ENCODE measurements around the gene KLHL29.

The KLHL29 gene

GRCh38 chr2:23420091-23420839 lies 35.3 kb downstream of the KLHL29 start:
- H4K20me1 ChIP-seq = no peaks in the 10 kb centered on the region; a peak in 1 of 22 replicates
- TF ChIP-seq Cebpa-rat (IDR thresholded peaks at IDR 0.05) = no peak
- no peak overlapping the region for H3K4me2 ChIP-seq
- H3K9me3 ChIP-seq (replicated peaks in 1 of 11) = no peaks in the 10 kb centered on the region
- H3K36me3 ChIP-seq = no peaks in the 10 kb centered on the region
- no peak overlapping the region for H3K27ac ChIP-seq
- H3K27me3 ChIP-seq = no peaks in the 10 kb centered on the region
- H3K9ac ChIP-seq = no peak overlapping the region
- H3K4me3 ChIP-seq = no peak overlapping the region
- no peaks in the 10 kb centered on the region for H3K4me1 ChIP-seq

DNA sequence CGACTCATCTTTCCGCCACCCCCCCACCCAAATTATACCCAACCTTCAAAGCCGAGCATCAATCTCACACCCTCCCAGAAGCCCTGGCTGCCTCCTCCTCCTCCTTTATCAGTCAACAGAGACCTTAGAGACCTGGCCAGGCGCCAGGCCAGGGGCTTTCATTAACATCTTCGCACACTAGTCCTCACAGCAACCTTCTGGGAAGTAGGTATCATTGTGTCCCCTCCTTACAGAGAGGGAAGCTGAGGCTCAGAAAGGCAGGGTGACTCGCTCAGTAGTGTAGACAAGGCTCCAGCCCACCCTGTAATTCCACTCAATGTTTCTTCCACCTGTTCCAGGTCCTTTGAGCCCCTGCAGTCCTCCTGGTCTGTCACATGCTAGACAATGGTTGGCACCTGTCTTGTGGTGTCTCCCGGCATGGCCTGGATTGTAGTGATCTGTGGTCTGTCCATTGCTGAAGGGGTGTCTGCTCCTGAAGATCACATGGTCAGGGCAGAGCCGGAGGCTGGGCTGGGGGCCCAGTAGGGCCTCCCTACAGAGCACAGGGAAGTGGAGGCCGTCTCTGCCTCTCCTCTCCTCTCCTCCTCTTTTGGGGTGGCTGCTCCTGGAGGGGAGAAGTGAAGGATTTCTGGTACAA lies 36.0 kb downstream of the KLHL29 start:
- no peak overlapping the region for H3K4me3 ChIP-seq
- H3K27ac ChIP-seq = no peak overlapping the region
- TF ChIP-seq Cebpa-rat (IDR thresholded peaks at IDR 0.05) = no peak
- H3K4me1 ChIP-seq = no peaks in the 10 kb centered on the region
- no peak overlapping the region for H3K4me2 ChIP-seq
- H4K20me1 ChIP-seq = no peaks in the 10 kb centered on the region; a peak in 1 of 22 replicates
- no peak overlapping the region for H3K9ac ChIP-seq
- no peaks in the 10 kb centered on the region for H3K36me3 ChIP-seq
- H3K9me3 ChIP-seq (replicated peaks in 1 of 11) = no peaks in the 10 kb centered on the region
- no peaks in the 10 kb centered on the region for H3K27me3 ChIP-seq

DNA sequence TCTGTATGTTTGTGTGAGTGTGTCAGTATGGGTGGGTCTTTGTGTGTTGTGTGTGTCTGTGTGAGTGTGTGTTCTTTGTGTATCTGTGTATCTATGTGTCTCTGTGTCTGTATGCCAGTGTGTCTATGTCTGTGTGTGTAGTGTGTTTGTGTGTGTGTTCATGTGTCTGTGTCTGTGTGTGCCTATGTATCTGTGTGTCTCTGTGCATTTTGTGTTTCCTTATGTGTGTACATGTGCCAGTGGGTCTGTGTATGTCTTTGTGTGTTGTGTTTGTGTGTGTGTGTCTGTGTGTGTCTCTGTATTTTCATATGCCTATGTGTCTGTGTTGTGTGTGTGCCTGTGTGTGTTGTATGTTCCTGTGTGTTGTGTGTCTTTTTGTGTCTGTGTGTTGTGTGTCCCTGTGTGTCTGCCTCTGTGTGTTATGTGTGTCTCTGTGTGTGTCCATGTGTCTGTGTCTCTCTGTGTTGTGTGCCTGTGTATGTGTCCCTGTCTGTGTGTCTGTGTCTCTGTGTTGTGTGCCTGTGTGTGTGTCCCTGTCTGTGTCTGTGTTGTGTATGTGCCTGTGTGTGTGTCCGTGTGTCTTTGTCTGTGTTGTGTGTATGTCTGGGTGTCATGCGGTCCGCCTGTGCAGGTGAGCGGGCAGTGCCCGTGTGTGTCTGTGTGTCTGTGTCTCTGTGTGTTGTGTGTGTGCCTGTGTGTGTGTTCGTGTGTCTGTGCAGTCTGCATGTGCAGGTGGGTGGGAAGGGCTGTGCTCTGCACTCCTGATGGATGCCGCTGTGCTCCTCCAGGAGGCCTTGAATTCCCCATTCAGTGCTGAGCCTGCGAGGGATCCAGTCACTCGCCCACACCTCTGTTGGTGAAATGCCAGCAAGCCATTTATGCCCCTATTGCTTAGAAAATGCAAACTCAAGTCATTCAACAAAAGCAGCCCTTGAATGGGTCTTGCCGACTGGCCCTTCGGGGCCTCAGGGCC lies 37.4 kb downstream of the KLHL29 start:
- TF ChIP-seq Cebpa-rat (IDR thresholded peaks at IDR 0.05) = no peak
- no peaks in the 10 kb centered on the region for H3K36me3 ChIP-seq
- H3K4me1 ChIP-seq = no peaks in the 10 kb centered on the region
- no peaks in the 10 kb centered on the region for H3K27me3 ChIP-seq
- H3K4me2 ChIP-seq = no peak overlapping the region
- no peak overlapping the region for H3K4me3 ChIP-seq
- H3K9me3 ChIP-seq (replicated peaks in 1 of 11) = no peaks in the 10 kb centered on the region
- no peaks in the 10 kb centered on the region; a peak in 1 of 22 replicates for H4K20me1 ChIP-seq
- H3K9ac ChIP-seq = no peak overlapping the region
- H3K27ac ChIP-seq = no peak overlapping the region

DNA sequence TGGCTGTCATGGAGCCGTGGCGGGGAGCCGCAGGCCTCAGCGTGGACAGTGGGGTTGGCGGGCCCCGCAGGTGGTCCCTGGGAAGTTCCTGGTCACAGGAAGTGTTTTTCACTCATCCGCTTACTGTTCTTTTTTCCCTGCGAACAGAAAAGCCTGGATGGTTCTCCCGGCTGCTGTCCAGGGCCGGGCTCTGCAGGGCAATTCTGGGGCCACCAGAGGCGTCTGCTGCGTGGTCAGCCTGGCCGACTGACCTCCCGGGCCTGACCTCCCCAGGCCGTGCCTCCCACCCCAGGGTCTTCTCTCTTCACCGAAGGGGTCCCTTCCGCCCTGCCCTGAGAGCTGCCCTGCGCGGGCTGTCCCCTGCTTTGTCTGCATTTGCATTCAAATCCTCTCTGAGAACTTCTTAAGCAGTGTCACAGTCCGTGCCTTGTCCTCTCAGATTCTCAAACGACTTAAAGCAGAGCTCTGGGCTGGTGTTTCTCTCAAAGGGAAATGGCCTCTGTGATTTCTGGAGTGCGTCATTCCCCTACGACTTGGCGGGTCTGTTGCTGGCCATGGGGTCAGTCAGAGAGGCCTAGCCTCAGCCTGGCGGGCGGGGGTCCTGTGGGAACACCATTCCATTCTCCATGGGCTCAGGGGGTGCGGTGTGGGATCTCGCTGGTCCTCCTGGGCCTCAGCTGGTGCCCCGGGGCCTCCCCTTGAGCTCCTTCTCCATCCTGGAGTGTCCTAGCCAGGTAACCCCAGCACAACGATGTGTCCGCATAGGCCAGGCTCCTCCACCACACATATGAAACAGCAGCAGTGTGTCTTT lies 38.3 kb downstream of the KLHL29 start:
- no peak for TF ChIP-seq Cebpa-rat (IDR thresholded peaks at IDR 0.05)
- H3K4me1 ChIP-seq = no peaks in the 10 kb centered on the region
- no peaks in the 10 kb centered on the region for H3K36me3 ChIP-seq

GRCh38 chr2:23423873-23424680 lies 39.1 kb downstream of the KLHL29 start:
- no peaks in the 10 kb centered on the region for H3K27me3 ChIP-seq
- no peak for TF ChIP-seq Cebpa-rat (IDR thresholded peaks at IDR 0.05)
- no peaks in the 10 kb centered on the region for H4K20me1 ChIP-seq
- no peak overlapping the region for H3K9ac ChIP-seq
- no peaks in the 10 kb centered on the region for H3K36me3 ChIP-seq
- no peak overlapping the region for H3K4me3 ChIP-seq
- H3K9me3 ChIP-seq (replicated peaks in 1 of 11) = no peaks in the 10 kb centered on the region
- H3K4me2 ChIP-seq = no peak overlapping the region
- H3K27ac ChIP-seq = no peak overlapping the region
- no peaks in the 10 kb centered on the region for H3K4me1 ChIP-seq

More for the DNA sequence above, 38.3 kb downstream of the KLHL29 start:
- no peaks in the 10 kb centered on the region for H3K9me3 ChIP-seq (replicated peaks in 1 of 11)
- no peak overlapping the region for H3K4me3 ChIP-seq
- no peak overlapping the region for H3K4me2 ChIP-seq
- H3K27me3 ChIP-seq = no peaks in the 10 kb centered on the region
- no peak overlapping the region for H3K9ac ChIP-seq
- no peak overlapping the region for H3K27ac ChIP-seq
- no peaks in the 10 kb centered on the region for H4K20me1 ChIP-seq

- no peak overlapping the region for H3K4me3 ChIP-seq
- H3K36me3 ChIP-seq = no peaks in the 10 kb centered on the region
- no peaks in the 10 kb centered on the region for H4K20me1 ChIP-seq
- H3K9me3 ChIP-seq (replicated peaks in 1 of 11) = no peaks in the 10 kb centered on the region
- no peak overlapping the region for H3K4me2 ChIP-seq
- no peak for TF ChIP-seq Cebpa-rat (IDR thresholded peaks at IDR 0.05)
- H3K4me1 ChIP-seq = no peaks in the 10 kb centered on the region
- no peak overlapping the region for H3K9ac ChIP-seq
- no peak overlapping the region for H3K27ac ChIP-seq
- H3K27me3 ChIP-seq = no peaks in the 10 kb centered on the region
These were observed 40.4 kb downstream of the KLHL29 start for GRCh38 chr2:23425338-23425871.

- Histone ChIP-seq H3K4me2 (no peak overlapping the region), H3K9ac (no peak overlapping the region), H3K27ac (no peak overlapping the region), H3K4me3 (no peak overlapping the region), H3K4me1 (no peaks in the 10 kb centered on the region), H3K36me3 (no peaks in the 10 kb centered on the region), H4K20me1 (no peaks in the 10 kb centered on the region), H3K27me3 (no peaks in the 10 kb centered on the region), H3K9me3 (replicated peaks in 1 of 11) (no peaks in the 10 kb centered on the region)
- no peak for TF ChIP-seq Cebpa-rat (IDR thresholded peaks at IDR 0.05)
These were observed 40.9 kb downstream of the KLHL29 start for GRCh38 chr2:23425885-23426262.

DNA sequence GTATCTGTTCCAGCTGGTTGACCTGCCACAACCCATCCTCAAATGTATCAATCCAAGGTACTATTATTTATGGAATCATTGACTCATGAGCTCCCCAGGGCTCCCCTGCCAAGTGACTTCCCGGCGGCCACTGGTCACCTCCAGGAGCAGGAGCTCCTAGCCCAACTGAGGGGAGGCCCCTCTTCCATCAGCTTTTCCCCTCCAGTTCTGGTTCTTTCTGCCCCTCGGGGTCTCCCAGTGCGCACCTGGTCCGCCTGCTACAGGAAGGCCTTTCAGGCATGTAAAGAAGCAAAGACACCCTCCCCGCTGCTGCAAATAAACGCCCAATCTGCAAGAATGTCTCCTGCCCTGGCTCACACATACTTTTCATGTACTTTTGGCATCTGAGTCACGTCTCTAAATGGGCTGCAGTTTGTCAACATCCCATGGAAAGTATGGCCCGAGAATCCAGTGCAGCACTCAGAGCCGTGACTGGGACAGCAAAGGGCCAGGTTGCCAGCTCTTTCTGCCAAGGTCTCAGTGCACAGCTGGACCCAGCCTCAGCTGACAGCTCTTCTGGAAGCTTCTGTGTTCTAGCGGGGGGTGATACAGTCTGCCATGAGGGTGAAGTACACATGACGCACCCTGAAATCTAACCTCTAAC lies 41.4 kb downstream of the KLHL29 start:
- no peak overlapping the region for H3K4me2 ChIP-seq
- H3K9ac ChIP-seq = no peak overlapping the region
- H4K20me1 ChIP-seq = no peaks in the 10 kb centered on the region
- no peak overlapping the region for H3K4me3 ChIP-seq
- H3K9me3 ChIP-seq (replicated peaks in 1 of 11) = no peaks in the 10 kb centered on the region
- TF ChIP-seq Cebpa-rat (IDR thresholded peaks at IDR 0.05) = no peak
- H3K4me1 ChIP-seq = no peaks in the 10 kb centered on the region
- H3K36me3 ChIP-seq = no peaks in the 10 kb centered on the region
- no peaks in the 10 kb centered on the region for H3K27me3 ChIP-seq
- no peak overlapping the region for H3K27ac ChIP-seq

All from BLaER1 treated with 17β-estradiol and CSF1 and Interleukin-3, amounts not matched to agents 10 nM and 100 nM (cell line).